NT2/D1 (cell line): ENCODE measurements around the gene FGFBP1.

Experiments
- DNase-seq: peaks from one replicate; pipeline ENCODE4 v3.0.0-alpha.2; 2011; ENCODE audit warnings: low read depth, low spot score
- H3K27me3 ChIP-seq: 2 replicates; pipeline ENCODE4 v1.6.0; 2011; ENCODE audit warnings: mild to moderate bottlenecking; ENCODE audit not compliant: insufficient read length, insufficient read depth
- H3K36me3 ChIP-seq: 2 replicates; pipeline ENCODE4 v1.6.1; 2011; ENCODE audit warnings: mild to moderate bottlenecking, low read length, mixed read lengths; ENCODE audit not compliant: insufficient read depth, insufficient read length
- H3K4me1 ChIP-seq: 2 replicates; pipeline ENCODE4 v1.5.1; 2011; ENCODE audit not compliant: insufficient read depth, insufficient read length
- H3K4me3 ChIP-seq: 2 replicates; pipeline ENCODE4 v1.5.1; 2011; ENCODE audit warnings: low read depth; ENCODE audit not compliant: insufficient read length
- H3K9ac ChIP-seq: 2 replicates; pipeline ENCODE4 v1.6.0; 2011; ENCODE audit warnings: low read depth; ENCODE audit not compliant: insufficient read length
- H3K9me3 ChIP-seq: 2 replicates; pipeline ENCODE4 v1.5.1; 2011; ENCODE audit warnings: mild to moderate bottlenecking, low read length; ENCODE audit not compliant: insufficient read depth
- SUZ12 ChIP-seq: IDR thresholded peaks from 2 replicates; pipeline ENCODE4 v1.6.1; 2011; ENCODE audit not compliant: insufficient read length, insufficient read depth; ENCODE audit errors: extremely low read depth
- YY1 ChIP-seq: IDR thresholded peaks from 2 replicates; pipeline ENCODE4 v1.6.1; 2011; ENCODE audit not compliant: insufficient read length, insufficient read depth
- ZNF274 ChIP-seq: IDR thresholded peaks from 2 replicates; pipeline ENCODE4 v1.6.1; 2011; ENCODE audit warnings: mild to moderate bottlenecking, low read depth, low read length

Gene FGFBP1

GRCh38 chr4:15929540-15929939, 9.0 kb downstream of the FGFBP1 start:
- Histone ChIP-seq H3K9ac (no peak overlapping the region), H3K4me1 (no peaks in the 10 kb centered on the region), H3K36me3 (no peaks in the 10 kb centered on the region), H3K9me3 (no peaks in the 10 kb centered on the region), H3K4me3 (no peak overlapping the region), H3K27me3 (no peaks in the 10 kb centered on the region)
- DNase-seq = no peak
- no peak for TF ChIP-seq YY1
- no peak for TF ChIP-seq ZNF274
- no peak for TF ChIP-seq SUZ12

- Histone ChIP-seq H3K27me3 (no peaks in the 10 kb centered on the region), H3K36me3 (no peaks in the 10 kb centered on the region)
These were observed 9.7 kb downstream of the FGFBP1 start for GRCh38 chr4:15928883-15929282.

GRCh38 chr4:15926486-15926885, 12.1 kb downstream of the FGFBP1 start:
- no peak for TF ChIP-seq YY1
- TF ChIP-seq SUZ12 = no peak
- no peak for TF ChIP-seq ZNF274
- H3K4me1 ChIP-seq = no peaks in the 10 kb centered on the region

More at GRCh38 chr4:15928883-15929282, 9.7 kb downstream of the FGFBP1 start:
- H3K9me3 ChIP-seq = no peaks in the 10 kb centered on the region
- H3K9ac ChIP-seq = no peak overlapping the region
- no peak for TF ChIP-seq YY1
- TF ChIP-seq SUZ12 = no peak
- no peak overlapping the region for H3K4me3 ChIP-seq
- H3K4me1 ChIP-seq = no peaks in the 10 kb centered on the region
- DNase-seq = no peak

GRCh38 chr4:15925830-15926229, 12.7 kb downstream of the FGFBP1 start:
- H3K36me3 ChIP-seq = no peaks in the 10 kb centered on the region
- TF ChIP-seq ZNF274 = no peak
- TF ChIP-seq SUZ12 = no peak
- TF ChIP-seq YY1 = no peak

More at GRCh38 chr4:15926486-15926885, 12.1 kb downstream of the FGFBP1 start:
- Histone ChIP-seq H3K27me3 (no peaks in the 10 kb centered on the region), H3K9me3 (no peaks in the 10 kb centered on the region), H3K36me3 (no peaks in the 10 kb centered on the region), H3K9ac (no peak overlapping the region), H3K4me3 (no peak overlapping the region)
- no peak for DNase-seq

GRCh38 chr4:15921592-15921932, 17.0 kb downstream of the FGFBP1 start:
- H3K9me3 ChIP-seq = no peaks in the 10 kb centered on the region
- no peak overlapping the region for H3K9ac ChIP-seq
- H3K36me3 ChIP-seq = no peaks in the 10 kb centered on the region
- H3K4me1 ChIP-seq = no peaks in the 10 kb centered on the region
- H3K4me3 ChIP-seq = no peak overlapping the region
- no peak for TF ChIP-seq YY1
- no peak for TF ChIP-seq ZNF274
- TF ChIP-seq SUZ12 = no peak
- H3K27me3 ChIP-seq = no peaks in the 10 kb centered on the region
- no peak for DNase-seq

More at GRCh38 chr4:15925830-15926229, 12.7 kb downstream of the FGFBP1 start:
- Histone ChIP-seq H3K27me3 (no peaks in the 10 kb centered on the region), H3K9ac (no peak overlapping the region), H3K4me1 (no peaks in the 10 kb centered on the region), H3K4me3 (no peak overlapping the region), H3K9me3 (no peaks in the 10 kb centered on the region)
- no peak for DNase-seq

- Histone ChIP-seq H3K9ac (no peak overlapping the region), H3K4me3 (no peak overlapping the region), H3K27me3 (no peaks in the 10 kb centered on the region), H3K4me1 (no peaks in the 10 kb centered on the region), H3K36me3 (no peaks in the 10 kb centered on the region), H3K9me3 (no peaks in the 10 kb centered on the region)
- no peak for DNase-seq
- no peak for TF ChIP-seq ZNF274
- TF ChIP-seq SUZ12 = no peak
- TF ChIP-seq YY1 = no peak
These were observed 17.6 kb downstream of the FGFBP1 start for GRCh38 chr4:15920723-15921591.

DNA sequence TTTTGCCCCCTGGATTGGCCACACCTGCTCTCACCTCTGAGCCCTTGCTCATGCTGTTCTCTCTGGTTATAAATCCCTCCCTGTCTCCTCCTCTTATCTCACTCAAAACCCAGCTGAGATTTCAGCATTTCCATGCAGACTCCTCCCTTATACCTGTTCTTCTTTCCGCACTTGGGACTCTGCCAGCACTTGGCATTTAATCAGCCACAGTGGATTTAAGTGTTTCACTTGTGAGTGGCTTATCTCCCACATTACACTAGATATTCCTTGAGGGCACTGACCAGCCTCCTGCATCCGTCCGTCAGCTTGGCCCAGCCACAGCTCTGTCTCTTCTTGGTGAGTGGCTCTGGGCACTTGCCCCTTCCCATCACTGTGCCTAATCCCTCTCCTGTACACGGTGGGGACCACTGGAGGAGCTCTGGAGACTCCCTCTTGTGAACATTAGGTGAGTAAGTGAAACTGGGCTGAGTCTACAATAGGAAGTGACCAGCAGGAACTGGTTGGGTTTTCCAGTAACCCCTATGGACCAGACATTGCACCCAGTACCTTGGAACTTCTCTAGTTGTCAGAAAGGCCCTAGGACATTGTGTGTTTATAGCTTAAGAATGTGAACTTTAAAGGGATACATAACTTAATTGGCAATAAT, 19.9 kb downstream of the FGFBP1 start:
- Histone ChIP-seq H3K9me3 (no peaks in the 10 kb centered on the region), H3K36me3 (no peaks in the 10 kb centered on the region), H3K4me1 (no peaks in the 10 kb centered on the region), H3K9ac (no peak overlapping the region), H3K4me3 (no peak overlapping the region), H3K27me3 (no peaks in the 10 kb centered on the region)
- DNase-seq = no peak
- TF ChIP-seq YY1 = no peak
- TF ChIP-seq ZNF274 = no peak
- no peak for TF ChIP-seq SUZ12
